HG02981 (cell line): ENCODE data around the gene CCDC178.
"Not testable (repeated sequence)": the region's sequence is repeated elsewhere in the genome, so short reads cannot be mapped to it uniquely, and the experiment has no call there.

ENCODE experiments used
- ATAC-seq: cut with Tn5 transposase; IDR thresholded peaks from one replicate; pipeline ENCODE4 v1.9.1; 2021; ENCODE audit warnings: mild to moderate bottlenecking, moderate library complexity; ENCODE audit not compliant: unreplicated experiment

Gene CCDC178

GRCh38 chr18:33355756-33356155 is 84.8 kb downstream of the CCDC178 start:
- ATAC-seq: no peak

DNA sequence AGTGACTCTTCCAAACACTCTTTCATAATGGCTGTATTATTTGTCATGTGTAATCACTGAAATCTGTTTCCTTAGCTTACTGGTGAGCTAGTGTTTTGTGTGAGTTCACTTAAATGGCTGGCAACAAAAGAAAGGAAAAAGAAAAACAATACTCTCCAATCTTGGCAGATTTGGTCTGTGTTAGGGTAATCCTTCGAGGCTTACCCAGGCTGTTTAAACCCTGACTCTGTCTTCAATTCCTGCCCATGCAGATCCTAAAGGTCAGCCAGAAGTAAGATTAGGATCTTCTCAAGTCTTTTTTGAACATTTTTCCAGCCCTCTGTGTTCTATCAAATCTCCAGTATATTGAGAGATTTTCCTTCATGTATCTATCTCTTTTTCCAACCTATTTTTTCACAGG is 85.3 kb downstream of the CCDC178 start:
- no peak for ATAC-seq

DNA sequence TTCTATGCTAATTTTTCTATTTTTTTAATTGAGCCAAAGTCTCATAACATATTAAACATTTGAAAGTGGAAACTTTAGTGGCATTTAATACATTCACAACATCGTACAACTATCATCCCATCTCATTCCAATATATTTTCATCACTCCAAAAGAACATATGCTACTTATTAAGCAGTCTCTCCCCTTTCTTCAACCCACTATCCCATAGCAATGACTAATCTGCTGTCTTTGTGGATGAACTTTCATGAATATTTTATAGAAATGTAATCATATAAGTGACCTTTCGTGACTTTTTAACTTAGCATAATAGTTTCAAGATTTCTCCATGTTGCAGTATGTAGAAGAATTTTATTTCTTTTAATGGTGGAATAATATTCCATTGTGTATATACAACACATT is 90.3 kb downstream of the CCDC178 start:
- no peak for ATAC-seq

DNA sequence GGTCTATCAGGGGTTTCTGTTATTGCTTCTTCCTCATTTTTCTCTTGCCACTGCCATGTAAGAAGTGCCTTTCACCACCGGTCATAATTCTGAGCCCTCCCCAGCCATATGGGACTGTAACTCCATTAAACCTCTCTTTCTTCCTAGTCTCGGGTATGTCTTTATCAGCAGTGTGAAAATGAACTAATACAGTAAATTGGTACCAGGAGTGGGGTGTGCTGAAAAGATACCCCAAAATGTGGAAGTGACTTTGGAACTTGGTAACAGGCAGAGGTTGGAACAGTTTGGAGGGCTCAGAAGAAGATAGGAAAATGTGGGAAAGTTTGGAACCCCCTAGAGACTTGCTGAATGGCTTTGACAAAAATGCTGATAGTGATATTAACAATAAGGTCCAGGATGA is 100.8 kb downstream of the CCDC178 start:
- ATAC-seq: not testable (repeated sequence)

GRCh38 chr18:33334781-33335180 is 105.7 kb downstream of the CCDC178 start:
- ATAC-seq: no peak

GRCh38 chr18:33330711-33331110 is 109.8 kb downstream of the CCDC178 start:
- no peak for ATAC-seq

- no peak for ATAC-seq
These were observed 113.5 kb downstream of the CCDC178 start for GRCh38 chr18:33326975-33327374.

DNA sequence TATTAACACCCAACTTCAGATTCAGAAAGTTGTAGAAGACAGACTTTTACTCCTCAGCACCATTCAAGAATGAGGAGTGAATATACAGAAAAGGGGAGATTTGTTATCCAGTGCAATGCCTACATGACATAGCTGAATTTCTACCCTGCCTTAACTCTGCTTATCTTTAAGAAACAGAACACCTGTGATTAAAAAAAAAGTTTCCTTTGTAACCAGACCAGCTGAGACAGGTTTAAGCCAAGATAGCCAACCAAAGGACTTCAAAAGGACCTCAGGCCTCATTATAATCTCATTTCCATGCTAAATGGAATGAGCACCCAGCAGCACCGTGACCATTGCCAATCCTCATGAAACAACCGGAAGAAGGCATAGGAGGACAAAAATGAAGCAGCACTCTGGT is 122.9 kb downstream of the CCDC178 start:
- ATAC-seq: no peak

DNA sequence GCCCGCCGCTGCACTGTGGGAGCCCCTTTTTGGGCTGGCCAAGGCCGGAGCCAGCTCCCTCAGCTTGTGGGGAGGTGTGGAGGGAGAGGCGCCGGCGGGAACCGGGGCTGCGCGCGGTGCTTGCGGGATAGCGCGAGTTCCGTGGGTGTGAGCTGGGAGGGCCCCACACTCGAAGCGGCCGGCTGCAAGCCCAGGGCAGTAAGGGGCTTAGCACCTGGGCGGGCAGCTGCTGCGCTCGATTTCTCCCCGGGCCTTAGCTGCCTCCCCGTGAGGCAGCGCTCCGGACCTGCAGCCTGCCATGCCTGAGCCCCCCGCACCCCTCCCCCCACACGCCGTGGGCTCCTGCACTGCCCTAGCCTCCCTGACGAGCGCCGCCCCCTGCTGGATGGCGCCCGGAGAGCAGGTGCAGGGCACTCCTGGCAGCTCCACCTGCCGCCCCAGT is 124.4 kb downstream of the CCDC178 start:
- ATAC-seq: no peak

GRCh38 chr18:33307520-33307919 is 133.0 kb downstream of the CCDC178 start:
- ATAC-seq: no peak

DNA sequence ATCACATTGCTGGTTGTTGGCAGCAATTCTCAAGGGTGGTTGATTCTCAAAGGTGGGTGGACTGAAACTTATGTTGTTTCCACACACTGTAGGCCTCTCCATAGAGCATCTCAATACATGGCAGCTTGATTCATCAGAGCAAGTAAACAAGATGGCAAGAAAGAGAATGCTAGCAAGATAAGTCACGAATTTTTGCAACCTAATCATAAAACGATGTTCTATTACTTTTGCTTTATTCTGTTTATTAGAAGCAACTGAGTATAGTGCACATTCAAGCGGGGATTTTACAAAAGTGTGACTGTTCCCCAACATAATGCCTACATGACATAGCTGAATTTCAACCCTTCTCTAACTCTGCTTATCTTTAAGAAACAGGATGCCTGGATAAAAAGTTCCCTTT is 136.2 kb downstream of the CCDC178 start:
- ATAC-seq: no peak

GRCh38 chr18:33291539-33291938 is 149.0 kb downstream of the CCDC178 start:
- ATAC-seq: no peak

GRCh38 chr18:33288082-33288716 is 152.3 kb downstream of the CCDC178 start:
- ATAC-seq: no peak

DNA sequence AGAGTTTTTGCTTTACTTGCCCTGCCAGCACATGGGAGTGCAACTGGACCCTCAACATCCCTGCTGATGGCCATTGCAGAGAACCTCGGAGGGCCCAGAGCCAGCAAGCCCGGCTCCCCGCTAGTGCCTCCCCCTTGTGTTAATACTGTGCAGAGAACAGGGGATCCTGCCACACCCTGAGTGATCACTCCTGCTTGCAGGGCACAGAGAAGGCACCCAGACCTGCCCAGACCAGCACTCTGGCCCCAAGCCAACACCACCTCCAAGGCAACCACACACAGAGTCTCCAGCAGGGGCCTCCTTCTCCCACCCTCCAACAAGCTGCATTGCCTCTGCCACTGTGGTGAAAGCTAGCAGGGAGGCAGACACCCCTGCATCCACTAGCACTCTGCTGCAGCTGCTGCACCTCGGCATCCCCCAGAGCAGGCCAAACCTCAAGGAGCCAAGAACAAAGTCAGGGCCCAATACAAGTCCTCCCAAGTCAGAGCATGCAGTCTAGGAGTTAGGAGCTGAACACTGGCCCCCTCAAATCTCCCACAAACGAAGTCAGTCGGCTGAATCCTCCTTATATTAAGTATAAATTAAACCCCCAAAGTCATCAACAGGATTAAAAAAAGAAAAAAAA is 157.7 kb downstream of the CCDC178 start:
- no peak for ATAC-seq

GRCh38 chr18:33282142-33282541 is 158.4 kb downstream of the CCDC178 start:
- ATAC-seq: no peak

GRCh38 chr18:33277431-33277830 is 163.1 kb downstream of the CCDC178 start:
- ATAC-seq: no peak

- ATAC-seq: no peak
These were observed 164.7 kb downstream of the CCDC178 start for GRCh38 chr18:33275843-33276242.

DNA sequence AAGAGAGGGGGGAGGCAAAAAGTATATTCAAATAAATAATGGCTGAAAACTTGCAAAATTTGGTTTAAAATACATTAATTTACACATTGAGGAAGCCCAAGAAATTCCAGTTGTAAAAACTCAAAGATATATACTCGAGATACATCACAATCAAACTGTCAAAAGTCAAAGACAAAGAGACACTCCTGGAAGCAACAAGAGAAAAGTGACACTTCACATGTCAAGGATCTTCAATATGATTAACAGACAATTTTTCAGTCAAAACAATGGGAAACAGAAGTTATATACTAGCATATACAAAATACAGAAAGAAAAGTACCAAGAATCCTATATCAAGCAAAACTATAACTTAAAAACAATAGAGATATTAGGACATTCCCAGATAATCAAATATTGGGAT is 170.2 kb downstream of the CCDC178 start:
- ATAC-seq: no peak

- no peak for ATAC-seq
These were observed 171.3 kb downstream of the CCDC178 start for GRCh38 chr18:33269223-33269622.

DNA sequence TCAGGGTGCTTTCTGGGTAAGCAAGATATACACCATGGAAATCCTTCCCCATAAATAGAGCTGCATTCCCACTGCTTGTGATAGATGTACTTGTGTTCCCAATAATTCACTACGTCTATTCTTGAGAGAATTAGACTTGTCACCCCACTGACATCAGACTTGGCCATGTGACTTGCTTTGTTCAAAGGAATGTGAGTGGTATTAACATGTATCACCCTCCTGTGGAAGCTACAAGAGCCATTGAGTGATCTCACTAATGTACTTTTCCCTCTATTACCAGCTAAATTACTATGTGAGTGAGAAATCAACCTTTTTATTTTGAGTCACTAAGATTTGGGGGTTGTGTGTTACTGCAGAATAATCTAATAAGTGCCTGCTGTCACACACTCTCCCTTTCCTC is 176.0 kb downstream of the CCDC178 start:
- ATAC-seq: no peak

DNA sequence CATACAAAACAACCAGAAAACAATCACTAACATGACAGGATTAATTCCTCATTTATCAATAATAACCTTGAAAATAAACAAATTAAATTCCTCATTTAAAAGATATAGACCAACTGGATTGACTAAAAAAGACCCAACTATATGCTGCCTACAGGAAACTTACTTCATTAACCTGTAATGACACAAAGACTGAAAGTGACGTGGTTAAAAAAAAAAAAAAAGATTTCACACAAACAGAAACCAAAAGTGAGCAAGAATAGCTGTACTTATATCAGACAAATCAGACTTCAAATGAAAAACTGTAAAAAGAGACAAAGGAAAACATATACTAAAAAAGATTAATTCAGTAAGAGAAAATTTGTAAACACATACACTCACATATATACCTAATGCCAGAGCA is 201.2 kb downstream of the CCDC178 start:
- peak; percentile 76 for ATAC-seq

DNA sequence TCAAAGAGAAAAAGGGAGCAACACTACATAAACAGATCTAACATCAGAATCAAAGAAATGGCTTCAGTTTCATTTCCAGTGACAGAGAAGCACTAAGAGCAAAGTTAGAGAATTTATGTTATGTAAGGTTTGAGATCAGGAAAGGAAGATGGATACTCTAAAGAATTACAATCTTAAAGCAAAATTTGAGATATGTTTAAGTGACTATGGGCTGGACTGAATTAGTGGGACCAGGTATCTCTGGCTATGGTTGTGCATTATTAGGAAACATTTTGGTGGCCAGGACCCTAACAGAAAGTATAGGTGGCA is 208.2 kb downstream of the CCDC178 start:
- peak; percentile 12 for ATAC-seq
